Panc1 (cell line): ENCODE data around the gene NRCAM. TPM values are rescaled to one million over a fixed set of nuclear protein-coding genes. Genes with fewer than 3 reads are reported as not detected.

Source experiments
- ATAC-seq: fragments of 200-7000 bp; cut with Tn5 transposase; 2 replicates; pipeline ENCODE4 v1.9.1; 2020; ENCODE audit warnings: mild to moderate bottlenecking, moderate library complexity
- BruUV-seq: library from RNA; stranded (reverse); fragments of 400-500 nt; replicated peaks from 2 replicates; lab custom pipeline; 2021; lab: Mats Ljungman, UMichigan
- CTCF ChIA-PET: fragments of 300-600 bp; sonication (Branson Sonifier 250); formaldehyde crosslinking; loops from one replicate; lab custom pipeline; 2022; ENCODE audit warnings: antibody characterized with exemption; lab: Charles Lee
- POLR2A ChIA-PET: fragments of 300-600 bp; sonication (Branson Sonifier 250); formaldehyde crosslinking; loops from one replicate; lab custom pipeline; 2022; ENCODE audit warnings: antibody characterized with exemption; lab: Charles Lee
- DNase-seq: peaks from one replicate; pipeline ENCODE4 v3.0.0-alpha.2; 2010; ENCODE audit warnings: low read depth, low spot score
- H3K27ac ChIP-seq: 2 replicates; pipeline ENCODE4 v1.5.1; 2011; ENCODE audit warnings: mild to moderate bottlenecking, low read length, inconsistent platforms
- H3K27me3 ChIP-seq: fragments of 200-500 bp; sonication (Bioruptor generic); 2 replicates; pipeline ENCODE4 v1.6.0; 2014; ENCODE audit warnings: low read length, inconsistent platforms; ENCODE audit not compliant: control insufficient read depth, insufficient read depth
- H3K36me3 ChIP-seq: fragments of 200-500 bp; sonication (Bioruptor generic); 2 replicates; pipeline ENCODE4 v1.5.1; 2014; ENCODE audit warnings: inconsistent platforms, mild to moderate bottlenecking, low read length, moderate library complexity; ENCODE audit not compliant: control insufficient read depth, insufficient read depth
- H3K4me1 ChIP-seq: 2 replicates; pipeline ENCODE4 v1.5.1; 2011; ENCODE audit warnings: inconsistent platforms, mild to moderate bottlenecking, low read length, moderate library complexity; ENCODE audit not compliant: control insufficient read depth, insufficient read depth
- H3K4me3 ChIP-seq, 2 experiments: 2 replicates each; pipeline ENCODE4 v1.5.1; 2011 to 2012; ENCODE audit warnings: low read depth in 2 of 2, low read length in 2 of 2, mild to moderate bottlenecking in 2 of 2, inconsistent platforms in 1 of 2, moderate library complexity in 1 of 2
- H3K9me3 ChIP-seq: fragments of 200-500 bp; sonication (Bioruptor generic); 2 replicates; pipeline ENCODE4 v1.5.1; 2014; ENCODE audit warnings: low read depth, mild to moderate bottlenecking, inconsistent platforms, low read length, moderate library complexity; ENCODE audit not compliant: control insufficient read depth, insufficient read depth
- POLR2AphosphoS5 ChIP-seq: IDR thresholded peaks from 2 replicates; pipeline ENCODE4 v1.6.1; 2012; ENCODE audit warnings: mild to moderate bottlenecking, low read depth, low read length, moderate library complexity
- REST ChIP-seq, 2 experiments: IDR thresholded peaks; 2 replicates each; pipeline ENCODE4 v1.6.1; 2011 to 2012; ENCODE audit warnings: low read depth in 2 of 2, control low read depth in 1 of 2, low read length in 1 of 2, mild to moderate bottlenecking in 1 of 2, moderate library complexity in 1 of 2; ENCODE audit not compliant: insufficient read depth in 1 of 2
- SIN3A ChIP-seq: IDR thresholded peaks from 2 replicates; pipeline ENCODE4 v1.6.1; 2012; ENCODE audit warnings: low read depth, mild to moderate bottlenecking, low read length, moderate library complexity, borderline replicate concordance; ENCODE audit not compliant: insufficient read depth
- TCF7L2 ChIP-seq: IDR thresholded peaks from 2 replicates; pipeline ENCODE4 v1.6.1; 2011; ENCODE audit warnings: mild to moderate bottlenecking, low read depth, low read length, inconsistent platforms
- in situ Hi-C: cut with HindIII; loops from 2 replicates; pipeline ENCODE4 v1.10.0; 2016; ENCODE audit warnings: low sequenced_read_pairs, low pct_unique_long_range_greater_than_20kb
- intact Hi-C: fragments of 100-400 bp; cut with micrococcal nuclease; formaldehyde crosslinking; loops from one replicate; pipeline ENCODE4 v1.10.0; 2022; ENCODE audit not compliant: unreplicated experiment
- total RNA-seq: library from RNA; stranded (reverse); gene quantifications from one replicate; pipeline ENCODE4 v1.2.1, GENCODE V29; 2021; ENCODE audit not compliant: unreplicated experiment
- TF ChIP-seq, protein P1 (sequence below): fragments of 450-650 bp; IDR thresholded peaks from 2 replicates; pipeline ENCODE4 v1.5.1; 2017; ENCODE audit warnings: mild to moderate bottlenecking

Gene NRCAM
- total RNA-seq, 1 experiment from 2014 or later, result 0.21 TPM

GRCh38 chr7:108246227-108246837, 209.9 kb downstream of the NRCAM start:
- no peak overlapping the region for H3K4me3 ChIP-seq
- H3K27me3 ChIP-seq, result no peaks in the 10 kb centered on the region
- H3K4me1 ChIP-seq, result no peaks in the 10 kb centered on the region
- intact Hi-C loops, result no loop called here
- ATAC-seq (peak; percentile 94), DNase-seq (peak; percentile 89)
- no TSS peak for BruUV-seq
- ChIA-PET CTCF (no interaction called here), POLR2A (no interaction called here)
- in situ Hi-C loops, result no loop called here
- H3K36me3 ChIP-seq, result no peaks in the 10 kb centered on the region
- no peaks in the 10 kb centered on the region for H3K9me3 ChIP-seq
- H3K27ac ChIP-seq, result no peak overlapping the region
- TF ChIP-seq POLR2AphosphoS5, result no peak
- TF ChIP-seq, protein P1, sequence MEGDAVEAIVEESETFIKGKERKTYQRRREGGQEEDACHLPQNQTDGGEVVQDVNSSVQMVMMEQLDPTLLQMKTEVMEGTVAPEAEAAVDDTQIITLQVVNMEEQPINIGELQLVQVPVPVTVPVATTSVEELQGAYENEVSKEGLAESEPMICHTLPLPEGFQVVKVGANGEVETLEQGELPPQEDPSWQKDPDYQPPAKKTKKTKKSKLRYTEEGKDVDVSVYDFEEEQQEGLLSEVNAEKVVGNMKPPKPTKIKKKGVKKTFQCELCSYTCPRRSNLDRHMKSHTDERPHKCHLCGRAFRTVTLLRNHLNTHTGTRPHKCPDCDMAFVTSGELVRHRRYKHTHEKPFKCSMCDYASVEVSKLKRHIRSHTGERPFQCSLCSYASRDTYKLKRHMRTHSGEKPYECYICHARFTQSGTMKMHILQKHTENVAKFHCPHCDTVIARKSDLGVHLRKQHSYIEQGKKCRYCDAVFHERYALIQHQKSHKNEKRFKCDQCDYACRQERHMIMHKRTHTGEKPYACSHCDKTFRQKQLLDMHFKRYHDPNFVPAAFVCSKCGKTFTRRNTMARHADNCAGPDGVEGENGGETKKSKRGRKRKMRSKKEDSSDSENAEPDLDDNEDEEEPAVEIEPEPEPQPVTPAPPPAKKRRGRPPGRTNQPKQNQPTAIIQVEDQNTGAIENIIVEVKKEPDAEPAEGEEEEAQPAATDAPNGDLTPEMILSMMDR, result no peak
- no peak for TF ChIP-seq TCF7L2

- in situ Hi-C loops (no loop called here), intact Hi-C loops (no loop called here)
- no peaks in the 10 kb centered on the region for H3K27me3 ChIP-seq
- no peaks in the 10 kb centered on the region for H3K9me3 ChIP-seq
- no peak overlapping the region for H3K4me3 ChIP-seq
- H3K36me3 ChIP-seq, result no peaks in the 10 kb centered on the region
- no peak for TF ChIP-seq POLR2AphosphoS5
- TF ChIP-seq, protein P1, result no peak
- TF ChIP-seq SIN3A, result no peak
- no peak for TF ChIP-seq TCF7L2
- TF ChIP-seq REST (IDR thresholded peaks at IDR 0.05; ENCODE audit: insufficient read depth in 1 of 2, low read depth in 2 of 2, low read length in 1 of 2), result no peak
- H3K4me1 ChIP-seq, result no peaks in the 10 kb centered on the region
- no peak for DNase-seq
- no peak for ATAC-seq
- POLR2A ChIA-PET, result no interaction called here
- no TSS peak for BruUV-seq
- H3K27ac ChIP-seq, result no peak overlapping the region
- CTCF ChIA-PET, result no interaction called here
Measured at GRCh38 chr7:108245523-108246226, 210.6 kb downstream of the NRCAM start.
